Measurements from ENCODE around the gene KRT35.

DNA sequence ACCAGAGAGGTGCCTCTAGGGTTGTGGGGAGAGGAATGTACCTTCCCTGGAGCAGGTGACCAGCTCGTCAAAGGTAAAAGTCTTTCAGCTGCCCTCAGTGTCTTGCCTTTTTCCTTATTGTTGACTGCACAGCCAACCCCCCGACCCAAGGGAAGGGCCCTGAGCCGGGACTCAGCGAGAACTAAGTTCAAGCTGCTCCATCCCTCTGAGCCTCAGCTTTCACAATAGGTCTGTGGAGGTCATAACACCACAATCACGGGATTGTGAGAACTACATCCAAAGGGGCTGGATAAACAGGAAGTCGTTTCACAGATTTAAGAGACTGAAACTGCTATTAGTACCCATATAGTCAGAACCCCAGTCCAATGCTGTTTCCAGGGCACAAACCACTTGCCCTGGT lies 11.4 kb upstream of the KRT35 start:
- no peak for TF ChIP-seq POLR2A (IDR thresholded peaks at IDR 0.05; ENCODE audit: low read length)
- TF ChIP-seq GATA1 (IDR thresholded peaks at IDR 0.05; ENCODE audit: low read depth, low read length), result no peak
